GM12892 (cell line): ENCODE results near the gene SLC5A5.

Source experiments
- DNase-seq: peaks from one replicate; pipeline ENCODE4 v3.0.0; 2011; ENCODE audit not compliant: insufficient read length
- FAIRE-seq: peaks from 2 replicates; lab custom pipeline; 2011; peaks lifted over from hg19 to GRCh38; lab: Jason Lieb, UNC
- POLR2A ChIP-seq: IDR thresholded peaks from 2 replicates; pipeline ENCODE4 v1.6.1; 2011; ENCODE audit warnings: low read depth, low read length, control low read depth
- POLR2AphosphoS5 ChIP-seq: IDR thresholded peaks from 2 replicates; pipeline ENCODE4 v1.6.1; 2011; ENCODE audit warnings: low read depth, low read length, control low read depth
- TAF1 ChIP-seq: IDR thresholded peaks from 2 replicates; pipeline ENCODE4 v1.6.1; 2011; ENCODE audit warnings: low read depth, mild to moderate bottlenecking, control low read depth, low read length, borderline replicate concordance

Gene SLC5A5

DNA sequence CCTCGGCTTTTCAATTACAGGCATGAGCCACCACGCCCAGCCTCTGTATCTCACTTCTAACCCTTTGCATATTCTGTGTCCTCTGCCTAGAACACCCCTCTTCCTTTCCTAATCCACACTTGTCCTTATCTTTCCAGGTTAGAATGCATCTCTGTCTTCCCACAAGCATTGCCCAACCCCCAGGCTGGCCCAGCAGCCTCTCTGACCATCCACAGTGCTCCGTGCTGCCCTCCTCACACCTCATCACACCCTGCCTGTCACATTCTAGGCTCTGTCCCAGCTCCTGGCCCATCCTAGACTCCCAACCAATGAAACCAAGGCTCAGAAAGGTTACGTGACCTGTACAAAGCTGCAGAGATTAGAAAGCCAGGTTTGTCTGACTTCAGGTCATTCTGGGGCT lies 35.2 kb upstream of the SLC5A5 start:
- no peak for TF ChIP-seq TAF1
- no peak for TF ChIP-seq POLR2A
- TF ChIP-seq POLR2AphosphoS5 = no peak
- DNase-seq (no peak), FAIRE-seq (no peak)

DNA sequence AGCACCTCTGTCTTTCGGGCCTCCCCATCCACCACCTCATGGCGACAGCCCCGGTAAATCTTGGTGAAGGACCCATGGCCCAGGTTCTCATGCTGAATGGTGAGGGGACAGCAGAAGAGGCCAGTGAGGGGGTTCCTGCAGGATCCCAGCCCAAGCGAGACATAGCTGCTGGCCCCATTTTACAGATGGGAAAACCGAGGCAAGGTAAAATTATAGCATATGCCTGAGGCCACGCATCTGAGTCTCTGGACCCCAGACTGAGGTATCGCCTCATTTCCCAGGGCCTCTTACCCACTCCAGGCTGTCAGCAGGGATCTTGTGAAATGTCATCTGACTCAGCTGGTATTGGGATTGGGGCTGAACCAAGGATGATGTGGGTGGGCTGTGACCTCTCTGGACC lies 33.8 kb upstream of the SLC5A5 start:
- no peak for TF ChIP-seq TAF1
- TF ChIP-seq POLR2A = no peak
- no peak for TF ChIP-seq POLR2AphosphoS5
- FAIRE-seq = no peak
- no peak for DNase-seq

DNA sequence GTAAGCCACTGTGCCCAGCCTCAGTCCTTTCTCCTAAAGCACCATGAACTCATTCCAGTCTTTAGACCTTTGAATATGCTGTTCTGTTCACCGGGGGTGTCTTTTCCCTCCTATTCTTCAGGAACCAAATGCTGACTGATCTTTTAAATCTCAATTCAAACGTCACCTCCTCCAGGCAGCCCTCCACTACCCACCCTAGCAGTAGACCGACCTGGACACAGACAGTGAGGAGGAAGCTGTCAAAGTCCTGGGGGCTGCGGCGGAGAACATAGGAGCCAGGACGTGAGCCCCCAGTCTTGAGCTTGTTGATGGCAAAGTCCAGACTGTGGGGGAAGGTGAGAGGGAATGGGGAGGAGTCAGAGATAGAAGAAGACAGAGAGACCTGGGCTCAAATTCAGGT lies 31.7 kb upstream of the SLC5A5 start:
- no peak for DNase-seq
- no peak for FAIRE-seq
- TF ChIP-seq TAF1 (no peak), POLR2A (no peak), POLR2AphosphoS5 (no peak)

DNA sequence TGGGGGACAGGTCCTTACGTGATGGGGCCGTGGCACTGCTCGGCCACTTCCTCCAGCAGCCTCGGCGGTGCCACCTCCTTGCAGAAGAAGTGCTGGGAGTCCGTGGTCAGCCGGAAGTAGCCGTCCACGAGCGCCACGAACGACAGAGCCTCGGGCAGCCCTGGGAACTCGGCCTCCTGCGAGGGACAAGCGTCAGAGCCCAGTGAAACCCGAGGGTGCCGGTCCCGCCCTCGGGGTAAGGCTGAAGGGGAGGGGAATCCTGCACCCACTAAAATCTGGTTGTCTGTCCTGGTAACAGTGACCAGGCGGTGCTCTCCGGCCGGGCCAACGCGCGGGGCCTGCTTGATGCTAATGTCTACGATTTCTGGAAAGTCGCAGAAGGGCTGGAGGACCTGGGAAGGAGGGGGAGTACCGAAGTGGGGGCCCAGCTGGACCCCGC lies 30.4 kb upstream of the SLC5A5 start:
- no peak for DNase-seq
- no peak for TF ChIP-seq TAF1
- TF ChIP-seq POLR2AphosphoS5 = no peak
- no peak for TF ChIP-seq POLR2A
- FAIRE-seq = no peak

DNA sequence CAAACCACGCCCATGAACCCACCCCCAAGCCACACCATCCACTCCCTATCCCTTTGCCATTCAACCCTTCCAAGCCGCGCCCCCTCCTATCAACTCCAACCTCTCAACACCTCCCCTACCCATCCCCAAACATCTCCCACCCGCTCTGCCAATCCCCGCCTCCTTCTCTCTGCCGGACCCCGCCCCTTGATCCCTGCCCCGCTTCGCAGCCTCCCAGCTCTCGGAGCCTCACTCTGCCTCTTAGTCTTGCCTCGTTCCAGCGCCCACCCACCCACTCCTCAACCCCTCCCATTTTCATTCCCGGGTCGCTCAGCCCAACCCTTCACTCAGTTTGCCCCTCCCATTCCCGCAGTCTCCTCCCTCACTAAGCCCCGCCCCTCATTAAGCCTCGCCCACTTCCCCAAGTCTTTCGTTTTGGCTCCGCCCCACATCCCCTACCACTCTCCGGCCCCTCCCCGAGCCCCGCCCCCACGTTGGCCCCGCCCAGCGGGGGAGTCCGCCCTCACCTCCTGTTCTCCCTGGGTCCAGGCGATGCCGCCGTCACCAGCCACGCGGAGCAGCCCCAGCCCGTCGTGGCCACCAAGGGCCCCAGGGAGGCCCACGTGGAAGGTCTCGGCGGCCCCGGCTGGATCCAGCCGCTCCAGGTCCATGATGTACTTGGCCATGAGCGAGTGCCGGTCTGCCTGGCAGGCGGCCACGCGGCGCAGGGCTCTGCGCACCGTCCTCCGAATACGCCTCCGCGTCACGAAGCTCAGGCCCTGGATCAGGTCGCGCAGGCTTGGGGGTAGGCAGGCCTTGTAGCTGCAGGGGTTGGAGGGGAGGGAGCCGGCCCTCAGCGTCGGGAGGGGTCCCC lies 29.7 kb upstream of the SLC5A5 start:
- no peak for TF ChIP-seq TAF1
- FAIRE-seq (no peak), DNase-seq (no peak)

DNA sequence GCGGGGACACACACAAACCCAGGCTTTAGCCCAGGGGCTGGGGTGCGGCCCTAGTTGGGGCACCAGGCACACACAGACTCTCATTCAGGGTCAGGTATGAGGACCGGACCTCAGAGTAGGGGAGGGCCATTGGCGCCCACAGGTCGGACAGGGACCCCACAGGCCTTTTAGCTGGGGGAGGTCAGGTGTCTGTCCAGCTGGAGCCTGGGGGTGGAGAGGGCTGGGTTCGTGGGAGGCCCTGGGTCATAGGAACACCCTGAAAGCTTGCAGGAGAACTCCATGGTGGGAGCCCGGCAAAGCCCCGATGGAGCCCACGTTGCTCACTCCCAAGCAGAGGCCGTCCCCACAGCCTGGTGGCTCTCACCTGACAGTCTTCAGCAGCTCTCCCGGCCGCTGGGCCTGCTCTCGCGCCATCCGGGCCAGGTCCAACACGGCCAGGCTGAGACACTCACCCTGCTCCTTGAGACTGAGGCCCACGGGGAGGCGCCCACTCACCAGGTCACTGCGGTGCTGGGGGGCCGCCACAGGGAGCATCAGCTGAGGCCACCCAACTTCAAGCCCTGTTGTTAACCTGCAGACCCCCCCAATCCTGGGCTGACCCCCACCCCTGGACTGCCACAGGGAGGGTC lies 29.0 kb upstream of the SLC5A5 start:
- FAIRE-seq (no peak), DNase-seq (no peak)
- TF ChIP-seq TAF1 (no peak), POLR2A (no peak), POLR2AphosphoS5 (no peak)

DNA sequence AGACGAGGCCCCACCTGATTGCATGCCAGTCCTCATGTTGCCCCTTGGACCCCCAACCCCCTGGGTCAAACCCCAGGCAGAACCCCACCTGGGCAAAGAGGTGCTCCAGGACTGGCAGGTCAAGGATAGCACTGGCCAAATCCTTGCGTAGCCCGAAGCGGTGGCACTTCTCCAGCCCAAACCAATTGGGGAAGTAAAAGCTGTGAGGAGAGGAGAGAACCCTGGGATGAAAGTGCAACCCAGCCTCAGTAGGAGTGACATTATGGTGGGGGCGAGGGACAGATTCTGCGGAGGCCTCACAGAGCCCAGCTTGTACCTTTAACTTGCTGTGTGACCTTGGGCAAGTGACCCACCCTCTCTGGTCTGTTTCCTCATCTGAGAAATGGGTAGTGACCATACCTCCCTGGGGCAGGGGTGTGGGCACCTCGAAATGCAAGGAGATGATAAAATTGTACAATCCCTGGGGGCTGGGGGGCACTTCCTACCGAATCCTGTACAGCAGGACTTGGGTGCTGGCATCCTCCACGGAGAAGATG lies 28.4 kb upstream of the SLC5A5 start:
- TF ChIP-seq POLR2AphosphoS5 (no peak), POLR2A (no peak), TAF1 (no peak)
- DNase-seq = no peak
- FAIRE-seq = no peak

DNA sequence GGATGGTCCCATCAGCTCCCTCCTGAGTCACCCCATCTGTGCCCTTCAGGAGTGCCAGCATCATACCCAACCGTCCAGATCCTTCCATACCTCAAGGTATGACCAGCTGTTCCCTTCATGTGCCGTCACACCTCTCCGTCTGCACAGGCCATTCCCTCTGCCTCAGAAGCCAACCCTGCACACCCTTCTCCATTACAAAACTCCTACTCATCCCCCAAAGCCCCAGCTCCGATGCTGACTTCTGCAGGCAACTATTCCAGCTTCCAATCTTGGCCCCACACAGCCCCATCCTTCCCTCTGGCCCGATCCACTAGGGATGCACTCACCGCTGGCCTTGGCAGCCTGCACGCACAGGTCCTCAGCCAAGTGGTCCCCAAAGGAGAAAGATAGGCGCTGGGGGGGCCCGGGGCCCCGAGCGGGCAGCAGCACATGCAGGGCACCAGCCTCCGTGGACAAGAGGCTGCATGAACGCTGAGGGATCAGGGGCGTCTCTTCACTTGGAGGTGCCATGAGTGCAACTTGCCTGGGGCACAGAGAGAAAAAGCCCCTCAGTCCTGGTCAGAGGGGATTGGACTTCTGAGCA lies 27.7 kb upstream of the SLC5A5 start:
- DNase-seq (no peak), FAIRE-seq (no peak)
- no peak for TF ChIP-seq TAF1
- no peak for TF ChIP-seq POLR2AphosphoS5
- no peak for TF ChIP-seq POLR2A

DNA sequence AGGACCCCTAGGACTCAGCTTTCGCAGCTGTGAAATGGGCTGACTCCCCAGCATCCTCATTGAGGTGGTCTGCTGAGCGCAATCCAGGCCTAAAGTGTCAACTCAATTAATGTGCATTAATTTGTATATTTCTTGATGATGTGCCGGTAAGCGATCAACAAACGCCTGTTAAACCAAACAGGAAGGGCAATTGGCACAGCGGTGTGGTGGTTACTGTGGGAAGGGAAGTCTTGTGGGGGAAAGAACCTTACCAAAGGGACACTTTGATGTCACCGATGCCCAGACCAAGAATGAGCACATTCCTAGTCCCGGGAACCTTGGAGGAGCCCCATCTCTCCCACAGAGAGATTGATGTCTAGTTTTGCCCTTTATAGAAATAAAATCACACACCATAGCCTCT lies 25.6 kb upstream of the SLC5A5 start:
- DNase-seq (no peak), FAIRE-seq (no peak)
- TF ChIP-seq POLR2AphosphoS5 (no peak), POLR2A (no peak), TAF1 (no peak)

DNA sequence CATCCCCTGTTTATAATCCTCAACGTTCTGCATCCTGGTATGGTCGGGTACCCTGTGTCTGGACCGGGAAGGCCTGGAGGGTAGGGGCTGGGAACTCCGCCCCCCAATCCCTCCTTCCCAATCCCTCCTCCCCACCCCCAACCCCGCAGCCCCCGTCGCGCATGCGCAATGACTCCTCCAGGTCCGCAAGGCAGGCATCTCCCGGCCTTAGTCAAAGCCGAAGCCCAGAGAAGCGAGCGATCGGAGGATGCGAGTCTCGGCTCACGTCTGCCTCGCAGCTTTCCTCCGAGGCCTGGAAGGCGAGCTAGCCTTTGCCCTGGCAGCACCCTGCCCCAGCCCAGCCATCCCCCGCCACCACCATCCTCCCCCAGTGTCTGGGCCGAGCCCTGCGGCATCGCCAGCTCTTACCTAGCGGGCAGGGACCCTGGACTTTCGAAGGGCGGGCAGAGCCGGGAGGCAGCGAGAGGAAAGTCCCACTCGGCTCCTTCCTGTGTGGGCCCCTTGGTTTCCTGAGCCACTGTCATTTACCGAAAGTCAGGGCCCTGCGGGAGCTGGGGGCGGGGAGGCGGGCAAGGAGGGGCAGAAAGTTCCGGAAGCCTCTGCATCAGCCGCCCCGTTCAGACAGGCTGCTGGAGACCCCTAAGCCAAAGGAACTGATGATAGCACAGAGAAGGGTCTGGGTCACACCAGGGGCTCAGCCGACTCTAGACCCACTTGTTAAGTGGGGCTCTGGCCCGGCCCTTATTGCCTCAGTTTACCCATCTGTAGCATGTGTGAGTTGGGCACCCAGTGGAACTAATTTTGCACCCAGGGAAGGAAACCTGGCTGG lies 24.0 kb upstream of the SLC5A5 start, which contains the start of gene JAK3:
Gene JAK3 (minus strand): TSS at position 445 of the 829 bp plus-strand sequence. CDS start 3,565 bp downstream, outside the sequence.
- peak; percentile 87 for DNase-seq
- peak; percentile 95 for FAIRE-seq
- TF ChIP-seq POLR2A (peak; percentile 88), POLR2AphosphoS5 (peak; percentile 84), TAF1 (peak; percentile 82; the same call in 1 of the 2 replicates)

DNA sequence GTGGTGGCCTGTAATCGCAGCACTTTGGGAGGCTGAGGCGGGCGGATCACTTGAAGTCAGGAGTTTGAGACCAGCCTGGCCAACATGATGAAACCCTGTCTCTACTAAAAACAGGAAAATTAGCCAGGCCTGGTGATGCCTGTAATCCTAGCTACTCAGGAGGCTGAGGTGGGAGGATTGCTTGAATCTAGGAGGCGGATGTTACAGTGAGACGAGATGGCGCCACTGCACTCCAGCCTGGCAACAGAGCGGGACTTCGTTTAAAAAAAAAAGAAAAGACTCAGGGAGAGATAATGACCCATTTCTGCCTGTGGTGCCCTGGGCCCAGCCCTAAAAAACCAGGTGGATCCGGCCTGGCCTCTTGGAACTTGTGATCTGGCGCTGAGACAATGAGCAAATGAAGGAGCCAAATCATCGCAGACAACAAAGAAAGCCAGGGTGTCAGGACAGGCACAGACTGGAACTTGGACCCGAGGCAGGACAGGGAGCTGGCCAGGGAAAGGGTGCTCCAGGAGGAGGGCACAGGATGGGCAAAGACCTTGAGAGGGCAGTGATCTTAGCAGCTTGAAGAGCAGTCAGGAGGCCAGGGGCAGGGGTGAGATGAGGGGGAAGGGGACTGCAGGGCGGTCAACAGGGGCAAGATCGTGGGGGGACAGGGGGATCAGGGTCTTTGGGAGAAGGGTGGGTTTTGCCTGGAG lies 23.0 kb upstream of the SLC5A5 start:
- DNase-seq = no peak
- no peak for TF ChIP-seq POLR2A
- no peak for TF ChIP-seq POLR2AphosphoS5
- no peak for FAIRE-seq
